Glomerular endothelial cell (primary cell): ENCODE measurements around the gene PPIF. TPM values are rescaled to one million over a fixed set of nuclear protein-coding genes. Genes with fewer than 3 reads are reported as not detected.

Experiments
- DNase-seq: peaks from one replicate; pipeline ENCODE4 v3.0.0-alpha.2; 2011; ENCODE audit warnings: low read depth, low spot score; ENCODE audit errors: extremely low read depth
- total RNA-seq: library from RNA; depleted of rRNA; stranded (reverse); fragments of >200 nt; gene quantifications from 2 replicates; pipeline ENCODE4 v1.2.3, GENCODE V29; 2015

PPIF gene
- total RNA-seq, 1 donor from 2014 or later: 31.6 TPM

DNA sequence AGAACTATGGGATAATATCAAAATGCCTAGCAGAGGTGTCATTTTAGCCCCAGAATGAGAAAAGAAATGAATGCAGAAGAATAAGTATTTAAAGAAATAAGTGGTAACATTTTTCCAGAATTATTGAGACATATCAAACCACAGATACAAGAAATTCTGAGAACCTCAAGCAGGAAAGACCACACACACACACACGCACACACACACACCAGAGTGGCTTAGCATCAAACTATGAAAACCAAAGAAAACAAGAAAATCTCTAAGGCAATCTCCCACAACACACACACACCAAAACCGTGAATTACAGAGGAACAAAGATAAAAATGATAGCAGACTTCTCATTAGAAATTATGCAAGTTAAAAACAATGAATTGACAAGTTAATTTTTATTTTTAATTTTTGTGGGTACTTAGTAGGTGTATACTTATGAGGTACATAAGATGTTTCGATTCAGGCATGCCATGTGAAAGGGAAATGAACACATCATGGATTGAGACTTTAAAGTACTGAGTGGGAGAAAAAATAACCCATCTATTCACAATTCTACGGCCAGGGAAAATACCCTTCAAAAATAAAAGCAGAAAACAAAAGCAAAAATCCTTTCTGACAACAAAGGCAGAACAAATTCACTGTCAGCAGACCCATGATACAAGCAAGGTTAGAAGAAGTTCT, 14.6 kb downstream of the PPIF start:
- no peak for DNase-seq

- DNase-seq: no peak
Measured at GRCh38 chr10:79367426-79368189, 20.3 kb downstream of the PPIF start.

GRCh38 chr10:79372871-79373270, 25.6 kb downstream of the PPIF start:
- DNase-seq: no peak

DNA sequence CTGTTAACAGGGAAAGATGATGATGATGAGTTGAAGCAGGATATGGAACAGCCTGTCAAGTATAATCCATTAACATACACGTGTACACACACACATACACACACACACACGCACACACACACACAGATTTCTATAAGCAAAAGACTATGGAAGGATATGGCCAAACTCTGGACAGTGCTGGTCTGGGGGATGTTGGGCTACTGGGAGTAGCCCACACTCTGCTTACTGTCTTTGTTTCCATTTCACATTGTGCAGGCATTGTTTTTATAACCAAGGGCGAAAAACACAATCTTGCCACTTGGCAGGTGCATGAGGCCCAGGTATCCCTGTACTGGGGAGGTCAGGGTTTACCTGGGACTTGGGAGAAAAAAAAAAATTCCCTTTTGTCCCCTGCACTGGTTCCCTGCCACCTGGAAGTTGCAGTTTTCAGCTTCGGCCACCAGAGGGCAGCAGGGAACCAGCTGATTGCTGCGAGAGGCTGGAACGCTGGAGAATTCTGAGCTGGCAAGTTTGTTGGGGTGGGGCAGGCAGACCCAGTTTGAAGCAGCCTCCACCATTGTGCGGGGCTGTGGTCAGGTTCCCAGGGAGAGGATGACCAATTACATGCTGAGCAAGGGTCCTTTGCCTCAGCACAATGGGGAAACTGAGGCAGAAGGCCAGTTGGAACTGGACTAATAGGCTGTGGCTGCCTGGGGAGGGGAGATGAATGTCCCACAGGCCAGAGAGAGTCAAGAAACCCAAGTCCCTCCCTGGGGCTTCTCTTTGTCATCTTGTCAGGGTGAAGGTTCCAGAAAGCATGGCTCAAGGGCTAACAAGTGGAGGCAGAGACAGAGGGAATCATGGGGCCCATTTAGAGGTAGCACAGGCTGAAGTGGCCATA, 27.3 kb downstream of the PPIF start:
- no peak for DNase-seq

DNA sequence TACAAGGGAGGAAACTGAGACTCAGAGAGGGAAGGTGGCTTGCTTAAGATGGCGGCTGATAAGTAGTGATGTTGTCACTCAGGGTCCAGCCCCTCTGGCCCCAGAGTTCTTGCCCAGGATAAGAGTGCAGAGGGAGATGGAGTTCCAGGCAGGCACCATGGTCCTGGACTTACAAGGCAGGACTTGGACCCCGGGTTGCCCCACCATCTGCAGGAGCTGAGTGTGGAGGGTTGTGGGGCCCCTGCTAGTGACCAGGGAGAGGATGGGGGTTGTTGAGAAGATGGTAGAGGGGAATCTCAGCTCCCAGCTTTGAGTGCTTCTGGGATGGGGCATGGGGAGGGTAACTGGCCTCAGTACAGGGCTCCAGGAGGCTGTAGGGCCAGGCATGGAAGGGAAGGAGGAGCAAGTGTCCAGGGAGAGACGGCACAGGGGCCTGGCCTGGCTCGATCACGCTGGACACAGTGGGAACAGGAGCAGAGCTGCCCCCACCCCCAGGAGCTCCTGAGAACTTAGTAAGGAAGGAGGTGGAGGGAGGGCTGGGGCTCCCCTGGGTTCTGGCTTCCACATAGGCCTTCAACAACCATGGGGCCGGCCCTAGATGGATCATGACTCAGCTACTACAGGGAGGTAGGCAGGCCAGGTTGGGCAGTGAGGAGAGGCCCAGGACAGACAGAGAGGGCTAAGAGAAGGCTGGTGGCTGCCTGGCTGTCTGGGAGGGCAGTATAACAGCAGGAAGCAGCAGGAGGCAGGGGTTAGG, 28.2 kb downstream of the PPIF start:
- DNase-seq: no peak

DNA sequence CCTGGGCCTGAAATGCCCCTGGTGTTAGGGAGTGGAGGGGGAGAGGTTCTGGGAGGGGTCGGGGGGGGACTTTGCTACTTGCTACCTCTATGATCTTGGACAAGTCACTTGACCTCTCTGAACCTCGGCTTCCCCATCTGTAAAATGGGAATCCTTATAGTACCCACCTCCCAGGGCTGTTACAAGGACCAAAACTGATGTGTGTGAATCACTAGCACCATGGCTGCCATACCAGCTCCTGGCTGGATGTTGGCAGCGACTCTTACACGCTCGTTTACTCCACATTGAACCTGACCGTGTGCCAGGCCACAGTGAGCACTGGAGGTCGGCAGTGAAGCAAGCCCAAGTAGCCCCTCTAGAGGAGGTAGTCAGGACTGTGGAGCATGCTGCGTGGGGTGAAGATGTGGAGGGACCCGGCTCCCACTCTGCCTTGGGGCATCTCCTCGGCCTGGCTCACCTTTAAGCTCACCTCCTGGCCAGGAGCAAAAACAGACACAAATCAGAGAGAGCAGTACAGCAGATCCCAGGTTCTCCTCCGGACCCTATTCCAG, 28.9 kb downstream of the PPIF start:
- no peak for DNase-seq

GRCh38 chr10:79376751-79377556, 29.7 kb downstream of the PPIF start:
- no peak for DNase-seq

DNA sequence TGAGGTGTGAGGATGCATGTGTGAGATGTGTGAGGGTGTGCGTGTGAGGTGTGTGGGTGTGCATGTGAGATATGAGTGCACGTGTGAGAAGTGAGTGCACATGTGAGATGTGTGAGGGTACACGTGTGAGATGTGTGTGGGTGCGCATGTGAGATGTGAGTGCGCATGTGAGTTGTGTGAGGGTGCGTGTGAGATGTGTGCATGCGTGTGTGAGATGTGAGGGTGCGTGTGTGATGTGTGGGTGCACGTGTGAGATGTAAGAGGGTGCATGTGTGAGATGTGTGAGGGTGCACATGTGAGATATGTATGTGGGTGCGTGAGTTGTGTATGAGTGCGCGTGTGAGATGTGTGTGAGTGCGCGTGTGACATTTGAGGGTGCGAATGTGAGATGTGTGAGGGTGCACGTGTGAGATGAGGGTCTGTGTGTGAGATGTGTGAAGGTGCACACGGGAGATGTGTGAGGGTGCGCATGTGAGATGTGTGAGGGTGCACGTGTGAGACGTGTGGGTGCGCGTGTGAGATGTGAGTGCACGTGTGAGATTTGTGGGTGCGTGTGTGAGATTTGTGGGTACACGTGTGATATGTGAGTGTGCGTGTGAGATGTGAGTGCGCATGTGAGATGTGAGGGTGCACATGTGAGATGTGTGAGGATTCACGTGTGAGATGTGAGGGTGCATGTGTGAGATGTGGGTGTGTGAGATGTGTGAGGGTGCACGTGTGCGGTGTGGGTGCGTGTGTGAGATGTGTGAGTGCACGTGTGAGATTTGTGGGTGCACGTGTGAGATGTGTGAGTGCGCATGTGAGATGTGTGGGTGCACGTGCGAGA, 30.5 kb downstream of the PPIF start:
- no peak for DNase-seq

DNA sequence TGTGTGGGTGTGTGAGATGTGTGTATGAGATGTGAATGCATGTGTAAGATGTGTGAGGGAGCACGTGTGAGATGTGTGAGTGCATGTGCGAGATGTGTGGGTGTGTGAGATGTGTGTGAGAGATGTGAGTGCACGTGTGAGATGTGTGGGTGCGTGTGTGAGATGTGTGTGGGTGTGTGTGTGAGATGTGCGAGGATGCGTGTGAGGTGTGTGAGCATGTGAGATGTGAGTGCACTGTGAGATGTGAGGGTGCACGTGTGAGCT, 31.0 kb downstream of the PPIF start:
- DNase-seq: no peak

DNA sequence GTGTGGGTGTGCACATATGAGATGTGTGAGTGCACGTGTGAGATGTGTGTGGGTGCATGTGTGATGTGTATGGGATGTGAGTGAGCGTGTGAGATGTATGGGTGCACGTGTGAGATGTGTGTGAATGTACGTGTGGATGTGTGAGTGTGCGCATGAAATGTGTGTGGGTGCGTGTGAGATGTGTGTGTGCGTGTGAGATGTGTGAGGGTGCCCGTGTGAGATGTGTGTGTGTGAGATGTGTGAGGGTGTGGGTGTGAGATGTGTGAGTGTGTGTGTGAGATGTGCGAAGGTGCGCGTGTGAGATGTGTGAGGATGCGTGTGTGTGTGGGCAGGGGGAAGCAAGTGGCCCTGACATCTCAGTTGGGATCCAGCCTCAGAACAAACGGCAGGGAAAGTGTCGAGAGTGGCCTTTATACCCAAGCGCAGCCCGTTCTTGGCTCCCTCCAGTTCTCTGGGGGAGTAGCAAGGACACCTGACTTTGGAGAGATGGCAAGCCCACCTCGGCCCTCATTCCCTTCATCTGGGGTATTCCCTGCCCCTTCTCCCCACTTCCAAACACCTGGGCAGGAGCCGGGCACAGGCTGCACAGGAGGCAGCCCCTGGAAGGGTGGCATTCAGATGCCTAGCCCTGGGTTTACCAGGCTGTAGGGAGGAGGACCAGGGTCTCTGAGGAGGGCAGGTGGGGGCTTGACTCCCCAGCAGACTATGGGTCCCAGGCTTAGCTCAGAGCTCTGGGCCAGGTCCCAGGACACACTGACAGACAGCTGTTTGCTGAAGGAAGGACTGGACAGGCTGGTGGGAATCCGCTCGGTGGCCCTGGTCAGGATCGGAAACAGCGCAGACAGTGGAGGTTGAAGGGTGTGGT, 31.6 kb downstream of the PPIF start:
- DNase-seq: no peak

DNA sequence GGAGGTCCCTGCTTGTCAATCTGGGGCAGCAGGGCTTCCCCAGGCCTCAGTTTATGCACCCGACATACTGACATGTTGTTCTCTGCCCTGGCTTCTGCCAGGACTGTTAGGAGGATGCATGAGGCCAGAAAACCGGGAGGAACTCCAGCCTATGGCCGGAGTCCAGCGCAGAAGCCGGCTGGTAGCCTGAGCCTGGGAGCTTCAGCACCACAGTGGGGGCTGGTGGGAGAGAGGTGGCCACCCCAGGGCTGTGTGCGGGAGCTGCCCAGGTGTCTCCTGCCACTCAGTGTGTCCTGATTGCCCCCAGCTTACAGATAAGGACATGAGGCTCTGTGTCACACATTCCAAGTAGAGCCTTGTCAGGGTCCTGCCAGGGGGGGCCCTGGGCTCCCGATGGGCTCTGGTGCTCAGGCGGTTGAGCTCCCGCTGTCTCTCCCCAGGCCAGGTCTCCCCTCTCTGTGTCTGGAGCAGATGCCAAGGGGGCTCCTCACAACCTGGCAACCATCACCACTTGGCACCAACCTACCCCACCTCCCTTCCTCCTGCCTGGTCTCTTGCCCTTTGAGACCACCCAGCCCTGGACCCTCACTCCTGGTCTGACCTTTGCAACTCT, 32.3 kb downstream of the PPIF start:
- DNase-seq: no peak

- no peak for DNase-seq
Measured at GRCh38 chr10:79380125-79380945, 33.1 kb downstream of the PPIF start.

GRCh38 chr10:79380946-79381721, 33.9 kb downstream of the PPIF start:
- no peak for DNase-seq

DNA sequence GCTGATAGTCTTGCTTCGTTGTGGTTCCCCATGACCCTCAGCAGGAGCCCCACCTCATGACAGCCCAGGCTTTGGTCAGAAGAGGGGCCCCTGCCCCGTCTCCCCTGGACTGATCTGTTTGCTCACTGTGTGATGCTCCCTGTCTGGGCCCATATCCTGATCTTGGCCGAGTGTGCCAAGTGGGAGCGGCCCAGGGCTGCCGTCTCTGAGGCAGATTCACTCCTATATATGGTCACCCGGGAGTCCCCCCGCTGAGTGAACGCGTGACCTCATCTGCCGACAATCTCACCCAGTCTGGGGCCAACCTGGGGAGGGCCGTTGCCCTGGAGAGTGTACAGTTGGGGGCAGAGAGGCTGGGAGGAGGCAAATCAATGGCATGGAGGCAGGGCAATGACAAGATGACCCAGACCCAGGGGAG, 34.5 kb downstream of the PPIF start:
- no peak for DNase-seq

GRCh38 chr10:79382491-79382941, 35.2 kb downstream of the PPIF start:
- DNase-seq: no peak
